ENCODE data around the gene CLIC3. TPM values are rescaled to one million over a fixed set of nuclear protein-coding genes. Genes with fewer than 3 reads are reported as not detected.

CLIC3 gene
- total and polyA plus RNA-seq, 2 donors from 2014 or later: 2.1 to 4.0 TPM

GRCh38 chr9:136990242-136990911 is 6.0 kb downstream of the CLIC3 start:
- DNase-seq: no peak
- Histone ChIP-seq H3K27me3 (ENCODE audit: control insufficient read depth, insufficient read depth, low read length) (peaks cover 2% of the 10 kb centered on the region), H3K27ac (ENCODE audit: low read depth in 2 of 2, low read length in 2 of 2) (no peak overlapping the region), H3K9me3 (ENCODE audit: control insufficient read depth in 2 of 3, insufficient read depth in 1 of 3, low read length in 3 of 3) (no peaks in the 10 kb centered on the region), H3K4me1 (ENCODE audit: control insufficient read depth in 2 of 3, insufficient read depth in 2 of 3, low read depth in 1 of 3, low read length in 3 of 3) (peaks cover 0 to 7% (median 7%) of the 10 kb centered on the region in 3 donors), H3K4me3 (ENCODE audit: low read length in 3 of 3) (no peak overlapping the region), H3K9ac (ENCODE audit: low read length in 3 of 3) (no peak overlapping the region), H3K36me3 (ENCODE audit: control insufficient read depth in 2 of 3, insufficient read depth in 3 of 3, low read length in 3 of 3) (peaks cover 0 to 5% (median 0%) of the 10 kb centered on the region in 3 donors)
- no peak for FAIRE-seq
- TF ChIP-seq CTCF (IDR thresholded peaks at IDR 0.05; ENCODE audit: borderline replicate concordance, extremely low read depth, insufficient read depth): no peak
- intact Hi-C loops (cut with DNase I): no loop called here

- peaks cover 0 to 7% (median 7%) of the 10 kb centered on the region in 3 donors for H3K4me1 ChIP-seq (ENCODE audit: control insufficient read depth in 2 of 3, insufficient read depth in 2 of 3, low read depth in 1 of 3, low read length in 3 of 3)
Observed at GRCh38 chr9:136988872-136989271, 7.5 kb downstream of the CLIC3 start.

GRCh38 chr9:136985853-136986252 is 10.5 kb downstream of the CLIC3 start:
- Histone ChIP-seq H3K27ac (ENCODE audit: low read depth in 2 of 2, low read length in 2 of 2) (no peak overlapping the region), H3K36me3 (ENCODE audit: control insufficient read depth in 2 of 3, insufficient read depth in 3 of 3, low read length in 3 of 3) (peaks cover 0 to 3% (median 0%) of the 10 kb centered on the region in 3 donors), H3K27me3 (ENCODE audit: control insufficient read depth, insufficient read depth, low read length) (peaks cover 7% of the 10 kb centered on the region), H3K4me1 (ENCODE audit: control insufficient read depth in 2 of 3, insufficient read depth in 2 of 3, low read depth in 1 of 3, low read length in 3 of 3) (no peaks in the 10 kb centered on the region), H3K9ac (ENCODE audit: low read length in 3 of 3) (no peak overlapping the region), H3K9me3 (ENCODE audit: control insufficient read depth in 2 of 3, insufficient read depth in 1 of 3, low read length in 3 of 3) (no peaks in the 10 kb centered on the region), H3K4me3 (ENCODE audit: low read length in 3 of 3) (no peak overlapping the region)
- no peak for DNase-seq
- intact Hi-C loops (cut with DNase I): no loop called here
- TF ChIP-seq CTCF (IDR thresholded peaks at IDR 0.05; ENCODE audit: borderline replicate concordance, extremely low read depth, insufficient read depth): no peak
- FAIRE-seq: no peak

More at GRCh38 chr9:136988872-136989271, 7.5 kb downstream of the CLIC3 start:
- TF ChIP-seq CTCF (IDR thresholded peaks at IDR 0.05; ENCODE audit: borderline replicate concordance, extremely low read depth, insufficient read depth): no peak
- intact Hi-C loops (cut with DNase I): no loop called here
- peaks cover 4% of the 10 kb centered on the region for H3K27me3 ChIP-seq (ENCODE audit: control insufficient read depth, insufficient read depth, low read length)
- H3K9me3 ChIP-seq (ENCODE audit: control insufficient read depth in 2 of 3, insufficient read depth in 1 of 3, low read length in 3 of 3): no peaks in the 10 kb centered on the region
- no peak overlapping the region for H3K4me3 ChIP-seq (ENCODE audit: low read length in 3 of 3)
- H3K36me3 ChIP-seq (ENCODE audit: control insufficient read depth in 2 of 3, insufficient read depth in 3 of 3, low read length in 3 of 3): peaks cover 0 to 5% (median 1%) of the 10 kb centered on the region in 3 donors
- no peak for DNase-seq
- no peak overlapping the region for H3K27ac ChIP-seq (ENCODE audit: low read depth in 2 of 2, low read length in 2 of 2)
- no peak for FAIRE-seq
- no peak overlapping the region for H3K9ac ChIP-seq (ENCODE audit: low read length in 3 of 3)

Data from kidney (tissue), 14 donors.